Measurements from ENCODE around the gene CTRL.

CTRL gene

GRCh38 chr16:67892375-67892774, 39.3 kb downstream of the CTRL start:
- no peak for DNase-seq (ENCODE audit: low spot score)

- no peak for DNase-seq (ENCODE audit: low spot score)
These were observed 43.3 kb downstream of the CTRL start for GRCh38 chr16:67888331-67888730.

GRCh38 chr16:67886387-67886786, 45.3 kb downstream of the CTRL start:
- DNase-seq (ENCODE audit: low spot score): no peak

GRCh38 chr16:67885976-67886375, 45.7 kb downstream of the CTRL start:
- DNase-seq (ENCODE audit: low spot score): no peak

GRCh38 chr16:67885545-67885944, 46.1 kb downstream of the CTRL start:
- DNase-seq (ENCODE audit: low spot score): no peak

GRCh38 chr16:67884684-67885083, 47.0 kb downstream of the CTRL start, which contains the start of gene NRN1L:
Gene NRN1L, plus strand, starts transcription at chr16:67884885. Its CDS starts 19 bp downstream, at chr16:67884904.
- peak; percentile 84 for DNase-seq (ENCODE audit: low spot score)

- DNase-seq (ENCODE audit: low spot score): peak; percentile 38
These were observed 47.8 kb downstream of the CTRL start for GRCh38 chr16:67883872-67884261.

GRCh38 chr16:67883146-67883871, 48.4 kb downstream of the CTRL start:
- DNase-seq (ENCODE audit: low spot score): no peak

- no peak for DNase-seq (ENCODE audit: low spot score)
These were observed 49.1 kb downstream of the CTRL start for GRCh38 chr16:67882374-67883145.

GRCh38 chr16:67881621-67882161, 50.0 kb downstream of the CTRL start:
- DNase-seq (ENCODE audit: low spot score): no peak

GRCh38 chr16:67880584-67880983, 51.1 kb downstream of the CTRL start:
- no peak for DNase-seq (ENCODE audit: low spot score)

- DNase-seq (ENCODE audit: low spot score): no peak
These were observed 51.7 kb downstream of the CTRL start for GRCh38 chr16:67879936-67880335.

Small RNA genes lying within 50 kb of the gene (small RNA-seq; reads per million reads assigned to genes)
- gene NRN1L: 0 reads per million in 2 experiments

Measured in SK-N-DZ (cell line).